ENCODE measurements around the gene TMEM184A.

Gene TMEM184A

GRCh38 chr7:1590887-1591286 is 34.9 kb upstream of the TMEM184A start:
- DNase-seq (ENCODE audit: low read depth), result no peak
- no peak overlapping the region for H3K4me3 ChIP-seq (ENCODE audit: low read length)
- no peak for TF ChIP-seq CTCF (IDR thresholded peaks at IDR 0.05; ENCODE audit: insufficient read depth, low read depth, low read length, missing control alignments)

- no peak for TF ChIP-seq CTCF (IDR thresholded peaks at IDR 0.05; ENCODE audit: insufficient read depth, low read depth, low read length, missing control alignments)
- no peak overlapping the region for H3K4me3 ChIP-seq (ENCODE audit: low read length)
- no peak for DNase-seq (ENCODE audit: low read depth)
Observed at GRCh38 chr7:1590476-1590875, 34.5 kb upstream of the TMEM184A start.

- no peak for DNase-seq (ENCODE audit: low read depth)
Observed at GRCh38 chr7:1588978-1589377, 33.0 kb upstream of the TMEM184A start.

GRCh38 chr7:1587738-1588137 is 31.7 kb upstream of the TMEM184A start:
- H3K4me3 ChIP-seq (ENCODE audit: low read length), result no peak overlapping the region
- no peak for DNase-seq (ENCODE audit: low read depth)
- no peak for TF ChIP-seq CTCF (IDR thresholded peaks at IDR 0.05; ENCODE audit: insufficient read depth, low read depth, low read length, missing control alignments)

More at GRCh38 chr7:1588978-1589377, 33.0 kb upstream of the TMEM184A start:
- H3K4me3 ChIP-seq (ENCODE audit: low read length), result no peak overlapping the region
- no peak for TF ChIP-seq CTCF (IDR thresholded peaks at IDR 0.05; ENCODE audit: insufficient read depth, low read depth, low read length, missing control alignments)

GRCh38 chr7:1586827-1587705 is 31.1 kb upstream of the TMEM184A start:
- DNase-seq (ENCODE audit: low read depth), result no peak
- no peak for TF ChIP-seq CTCF (IDR thresholded peaks at IDR 0.05; ENCODE audit: insufficient read depth, low read depth, low read length, missing control alignments)
- no peak overlapping the region for H3K4me3 ChIP-seq (ENCODE audit: low read length)

GRCh38 chr7:1586126-1586826 is 30.3 kb upstream of the TMEM184A start:
- no peak for DNase-seq (ENCODE audit: low read depth)
- TF ChIP-seq CTCF (IDR thresholded peaks at IDR 0.05; ENCODE audit: insufficient read depth, low read depth, low read length, missing control alignments), result no peak
- H3K4me3 ChIP-seq (ENCODE audit: low read length), result no peak overlapping the region
